Ovary (tissue), 9 donors: ENCODE data around the gene DLEC1. TPM values are rescaled to one million over a fixed set of nuclear protein-coding genes. Genes with fewer than 3 reads are reported as not detected.
"Not testable (repeated sequence)": the region's sequence is repeated elsewhere in the genome, so short reads cannot be mapped to it uniquely, and the experiment has no call there.

ENCODE experiments used
- DNase-seq, 5 donors: peaks; one replicate each; pipeline ENCODE4 v3.0.0-alpha.2; 2019 to 2020
- H3K27ac ChIP-seq, 2 donors: fragments of 200-600 bp; one replicate each; pipeline versions ENCODE4 v1.5.1 to v1.8.0; 2019 to 2022
- H3K27me3 ChIP-seq: fragments of 200-600 bp; one replicate; pipeline ENCODE4 v1.8.0; 2022
- H3K36me3 ChIP-seq: fragments of 200-600 bp; sonication (generic); one replicate; pipeline ENCODE4 v1.5.1; 2019
- H3K4me1 ChIP-seq: one replicate; pipeline ENCODE4 v1.8.1; 2013; ENCODE audit warnings: mild to moderate bottlenecking, moderate library complexity; ENCODE audit not compliant: insufficient read depth
- H3K4me3 ChIP-seq: fragments of 200-600 bp; sonication (generic); one replicate; pipeline ENCODE4 v1.5.1; 2017
- H3K9me3 ChIP-seq, 2 donors: fragments of 200-600 bp in 1 of 2; sonication (generic) in 1 of 2; one replicate each; pipeline versions ENCODE4 v1.5.1 to v1.8.1; 2013 to 2019; ENCODE audit warnings: mild to moderate bottlenecking in 1 of 2, moderate library complexity in 1 of 2
- EP300 ChIP-seq: sonication (generic); formaldehyde crosslinking; IDR thresholded peaks from one replicate; pipeline ENCODE4 v1.6.1; 2017; ENCODE audit warnings: antibody characterized with exemption
- POLR2A ChIP-seq: fragments of 450-650 bp; IDR thresholded peaks from one replicate; pipeline ENCODE4 v1.6.1; 2017; ENCODE audit warnings: antibody characterized with exemption, mild to moderate bottlenecking, moderate library complexity
- WGBS, 3 donors: extraction: QIAGEN DNeasy Blood & Tissue Kit in 1 of 3; methylation state at CpG; one replicate each; pipeline versions ENCODE4 v1.1.5 to v1.1.7; 2013 to 2017; 5-methylcytosine and 5-hydroxymethylcytosine counted together
- intact Hi-C, 4 donors: fragments of 100-400 bp; cut with DNase I; formaldehyde crosslinking; loops; one replicate each; pipeline versions ENCODE4 v1.11.0 to v1.15.1; 2022 to 2023
- polyA plus RNA-seq, 2 donors: library from polyadenylated mRNA; stranded (reverse); fragments of 200-250 nt in 1 of 2; fragments of 350-450 nt in 1 of 2; fragmentation: Illumina TruSeq in 1 of 2; extraction: RNeasy Lipid Tissue Mini Kit (QIAGEN cat#74804) in 1 of 2; gene quantifications; one replicate each; pipeline ENCODE4 v1.2.3, GENCODE V29; 2013 to 2014
- total RNA-seq, 7 donors: library from RNA; depleted of rRNA in 2 of 7; stranded (reverse); fragments of >200 nt in 2 of 7; fragmentation: NEBNext Ultra II Directional in 3 of 7; extraction: Animal tissue kit (Norgen Biotek cat#: 25700) in 3 of 7; gene quantifications; one replicate each; pipeline versions ENCODE4 v1.1.0 to v1.2.4, GENCODE V29; 2016 to 2023
- TF ChIP-seq, protein P1 (sequence below), 3 donors: fragments of 450-650 bp in 2 of 3; fragments of 200-600 bp in 1 of 3; IDR thresholded peaks; one replicate each; pipeline versions ENCODE4 v1.5.1 to v1.8.0; 2016 to 2022; ENCODE audit warnings: antibody characterized with exemption in 3 of 3, mild to moderate bottlenecking in 1 of 3
- donor health status: DM: no; HTN: no; CAD: no; lungs with moderate emphysema.
- donor health status: DM: no; HTN: no; CAD: no.
- donor health status: Bipolar disorder and iron deficiency.
- donor health status: DM: yes; HTN: yes; CAD: no.
- donor health status: DM: no; HTN: no; CAD: no.
- donor health status: DM: yes; HTN: yes; CAD: no.

Gene DLEC1
- total and polyA plus RNA-seq, 9 donors = 0.93 to 23.8 (median 3.0) TPM

DNA sequence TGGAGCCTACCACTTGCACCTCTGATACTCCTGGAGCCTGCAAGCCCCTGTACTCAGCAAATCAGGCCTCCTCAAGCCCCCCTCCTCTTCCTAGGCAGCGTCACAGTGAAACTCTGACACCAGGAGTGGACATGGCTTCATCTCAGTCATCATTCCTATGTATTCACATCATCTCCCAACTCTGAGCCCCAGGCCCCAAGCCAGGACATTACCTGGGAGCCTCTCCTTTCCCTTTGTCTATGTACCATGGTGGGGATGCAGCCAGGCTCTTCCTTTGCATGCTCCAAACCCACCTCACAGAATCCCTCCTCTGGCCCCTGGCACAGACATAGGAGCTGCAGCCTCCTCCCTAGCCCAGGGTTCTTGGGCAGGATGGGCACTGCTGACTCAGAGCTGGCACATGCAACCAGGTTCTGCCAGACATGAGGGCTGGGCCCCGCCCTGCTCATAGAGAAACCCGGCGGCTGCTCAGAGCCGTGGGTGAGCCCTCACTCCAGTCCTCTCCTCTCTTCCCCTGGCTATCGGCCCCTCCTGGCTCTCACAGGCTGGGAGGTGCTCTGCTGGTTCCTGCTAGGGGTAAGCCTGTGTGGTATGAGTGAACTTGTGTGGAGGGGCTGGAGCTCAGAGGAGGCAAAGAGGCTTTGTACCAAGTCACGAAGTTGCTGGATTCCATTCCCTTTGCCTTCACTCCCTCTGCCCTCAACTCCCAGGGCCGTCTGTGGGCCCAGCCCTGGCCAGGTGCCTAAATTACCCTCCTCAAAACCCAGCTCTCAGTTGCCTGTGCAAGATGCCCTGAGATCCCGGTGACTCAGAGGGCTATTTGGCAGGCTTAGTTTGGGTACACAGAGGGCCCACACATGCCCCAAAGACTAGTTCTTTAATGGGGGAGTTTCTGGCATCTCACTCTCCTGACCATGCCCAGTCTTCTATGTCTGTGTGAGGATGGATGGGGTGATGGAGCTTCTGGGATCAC, 7.7 kb upstream of the DLEC1 start:
- WGBS, 3 donors = 47 to 51% (median 48%) methylated on average over 9 of the region's 9 CpGs
- peak overlapping the region in 1 of 2 donors; percentile 94 for H3K27ac ChIP-seq
- no peak overlapping the region for H3K4me3 ChIP-seq
- H3K27me3 ChIP-seq = no peaks in the 10 kb centered on the region
- peaks cover 8% of the 10 kb centered on the region for H3K4me1 ChIP-seq
- no peaks in the 10 kb centered on the region for H3K36me3 ChIP-seq
- TF ChIP-seq, protein P1, sequence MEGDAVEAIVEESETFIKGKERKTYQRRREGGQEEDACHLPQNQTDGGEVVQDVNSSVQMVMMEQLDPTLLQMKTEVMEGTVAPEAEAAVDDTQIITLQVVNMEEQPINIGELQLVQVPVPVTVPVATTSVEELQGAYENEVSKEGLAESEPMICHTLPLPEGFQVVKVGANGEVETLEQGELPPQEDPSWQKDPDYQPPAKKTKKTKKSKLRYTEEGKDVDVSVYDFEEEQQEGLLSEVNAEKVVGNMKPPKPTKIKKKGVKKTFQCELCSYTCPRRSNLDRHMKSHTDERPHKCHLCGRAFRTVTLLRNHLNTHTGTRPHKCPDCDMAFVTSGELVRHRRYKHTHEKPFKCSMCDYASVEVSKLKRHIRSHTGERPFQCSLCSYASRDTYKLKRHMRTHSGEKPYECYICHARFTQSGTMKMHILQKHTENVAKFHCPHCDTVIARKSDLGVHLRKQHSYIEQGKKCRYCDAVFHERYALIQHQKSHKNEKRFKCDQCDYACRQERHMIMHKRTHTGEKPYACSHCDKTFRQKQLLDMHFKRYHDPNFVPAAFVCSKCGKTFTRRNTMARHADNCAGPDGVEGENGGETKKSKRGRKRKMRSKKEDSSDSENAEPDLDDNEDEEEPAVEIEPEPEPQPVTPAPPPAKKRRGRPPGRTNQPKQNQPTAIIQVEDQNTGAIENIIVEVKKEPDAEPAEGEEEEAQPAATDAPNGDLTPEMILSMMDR (IDR thresholded peaks at IDR 0.05) = no peak
- TF ChIP-seq POLR2A (no peak), EP300 (no peak)
- peak in 3 of 5 donors; percentile 37 to 54 (median 38) for DNase-seq
- no peaks in the 10 kb centered on the region for H3K9me3 ChIP-seq
- intact Hi-C loops = no loop called here

DNA sequence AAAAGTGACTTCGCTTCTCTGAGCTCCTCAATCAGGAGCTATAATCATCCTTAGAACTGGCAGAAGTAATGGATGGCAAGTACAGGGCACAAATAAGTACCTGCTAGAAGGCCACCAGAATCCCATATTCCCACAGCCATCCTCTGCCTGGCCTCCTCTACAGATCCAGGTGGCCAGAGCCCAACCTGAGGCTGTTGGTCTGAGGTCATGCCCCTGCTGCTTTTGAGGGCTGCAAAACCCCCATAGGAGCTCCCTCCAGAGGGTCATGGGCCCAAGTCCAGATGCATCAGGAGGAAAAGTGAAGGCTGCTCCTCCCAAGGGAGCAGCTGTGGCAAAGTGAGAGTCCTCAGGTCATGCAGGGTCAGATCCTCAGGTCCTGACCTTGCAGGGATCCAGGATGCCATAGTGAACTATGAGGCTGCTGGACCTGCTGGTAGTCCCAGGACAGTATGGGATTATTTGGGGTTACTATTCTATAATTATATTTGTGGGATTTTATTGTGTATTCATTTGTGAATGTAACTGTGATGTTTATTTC, 6.6 kb upstream of the DLEC1 start:
- Histone ChIP-seq H3K36me3 (no peaks in the 10 kb centered on the region), H3K4me3 (no peak overlapping the region), H3K27me3 (no peaks in the 10 kb centered on the region), H3K9me3 (no peaks in the 10 kb centered on the region), H3K4me1 (peaks cover 8% of the 10 kb centered on the region), H3K27ac (no peak overlapping the region)
- 90 to 95% (median 94%) methylated on average over 1 of the region's 1 CpG for WGBS, 3 donors
- intact Hi-C loops = no loop called here
- DNase-seq = no peak
- no peak for TF ChIP-seq EP300
- TF ChIP-seq POLR2A = no peak
- TF ChIP-seq, protein P1 (IDR thresholded peaks at IDR 0.05) = no peak

DNA sequence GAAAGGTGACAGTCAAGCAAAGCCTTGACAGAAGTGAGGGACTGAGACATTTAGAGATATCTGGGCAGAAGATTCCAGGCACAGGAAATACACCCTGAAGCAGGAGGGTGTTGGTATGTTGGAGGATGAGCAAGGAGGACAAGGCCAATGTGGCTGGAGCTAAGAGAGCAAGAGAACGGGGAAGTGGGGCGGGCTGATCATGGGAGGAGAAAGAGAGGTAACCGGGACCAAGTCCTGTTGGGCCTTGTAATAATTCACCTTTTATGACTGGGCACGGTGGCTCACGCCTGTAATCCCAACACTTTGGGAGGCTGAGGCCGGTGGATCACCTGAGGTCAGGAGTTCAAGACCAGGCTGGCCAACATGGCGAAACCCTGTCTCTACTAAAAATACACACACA, 5.4 kb upstream of the DLEC1 start:
- WGBS, 3 donors = 78 to 84% (median 81%) methylated on average over 6 to 7 of the region's 7 CpGs
- DNase-seq, H3K27me3 ChIP-seq, H3K4me1 ChIP-seq, intact Hi-C loops, H3K4me3 ChIP-seq, H3K9me3 ChIP-seq, H3K27ac ChIP-seq, H3K36me3 ChIP-seq: not testable (repeated sequence)

DNA sequence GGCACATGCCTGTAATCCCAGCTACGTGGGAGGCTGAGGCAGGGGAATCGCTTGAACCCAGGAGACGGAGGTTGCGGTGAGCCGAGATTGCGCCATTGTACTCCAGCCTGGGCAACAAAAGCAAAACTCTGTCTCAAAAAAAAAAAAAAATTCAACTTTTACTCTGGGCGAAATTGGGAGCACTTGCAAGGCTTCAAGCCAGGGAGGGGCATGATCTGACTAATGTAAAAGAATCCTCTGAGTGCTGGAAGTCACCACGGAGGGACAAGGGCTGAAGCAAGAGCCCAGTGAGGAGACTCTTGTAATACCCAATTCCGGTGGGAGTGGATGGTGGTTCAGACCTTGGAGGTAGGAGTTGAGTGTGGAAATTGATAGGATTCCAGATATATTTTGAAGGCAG, 4.7 kb upstream of the DLEC1 start:
- H3K9me3 ChIP-seq, H3K27me3 ChIP-seq, DNase-seq, intact Hi-C loops, H3K36me3 ChIP-seq, H3K27ac ChIP-seq, H3K4me3 ChIP-seq, H3K4me1 ChIP-seq: not testable (repeated sequence)
- 87 to 88% (median 87%) methylated on average over 9 of the region's 9 CpGs for WGBS, 3 donors

DNA sequence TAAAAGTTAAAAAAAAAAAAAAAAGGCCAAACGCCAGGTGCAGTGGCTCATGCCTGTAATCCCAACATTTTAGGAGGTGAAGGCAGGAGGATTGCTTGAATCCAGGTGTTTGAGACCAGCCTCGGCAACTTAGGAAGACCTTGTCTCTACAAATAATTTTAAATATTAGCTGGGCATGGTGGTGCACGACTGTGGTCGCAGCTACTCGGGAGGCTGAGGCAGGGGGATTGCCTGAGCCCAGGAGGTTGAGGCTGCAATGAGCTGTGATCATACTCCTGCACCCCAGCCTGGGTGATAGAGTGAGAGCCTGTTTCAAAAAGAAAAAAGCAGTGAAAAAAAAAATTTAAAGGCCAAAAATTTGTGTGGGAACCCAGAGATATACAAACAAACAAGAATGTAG, 2.7 kb upstream of the DLEC1 start:
- Histone ChIP-seq H3K4me3 (no peak overlapping the region), H3K9me3 (no peaks in the 10 kb centered on the region), H3K27ac (no peak overlapping the region), H3K27me3 (no peaks in the 10 kb centered on the region), H3K4me1 (peaks cover 2% of the 10 kb centered on the region), H3K36me3 (no peaks in the 10 kb centered on the region)
- intact Hi-C loops = no loop called here
- WGBS, 3 donors = 77 to 80% (median 77%) methylated on average over 5 of the region's 5 CpGs
- TF ChIP-seq POLR2A = no peak
- no peak for TF ChIP-seq EP300
- TF ChIP-seq, protein P1 (IDR thresholded peaks at IDR 0.05) = no peak
- no peak for DNase-seq
